K562 (cell line): ENCODE measurements around the gene WFDC8. TPM values are rescaled to one million over a fixed set of nuclear protein-coding genes. Genes with fewer than 3 reads are reported as not detected.

Experiments
- ATAC-seq: fragments of 200-7000 bp; cut with Tn5 transposase; 3 replicates; pipeline ENCODE4 v1.9.1; 2020; ENCODE audit warnings: moderate library complexity
- BruUV-seq: library from RNA; stranded (reverse); fragments of 400-500 nt; replicated peaks from 2 replicates; lab custom pipeline; 2021; lab: Mats Ljungman, UMichigan
- CTCF ChIA-PET: fragments of 300-600 bp; formaldehyde crosslinking; extraction: SDS; loops from one replicate; lab custom pipeline; 2021; ENCODE audit warnings: low intra/inter-chr PET ratio; lab: Yijun Ruan, JAX
- POLR2A ChIA-PET: fragments of 300-600, 350-650 bp; sonication (Branson Sonifier 250); formaldehyde crosslinking; extraction: SDS; loops from one replicate; lab custom pipeline; 2021; ENCODE audit warnings: antibody characterized with exemption, inconsistent platforms; lab: Yijun Ruan, JAX
- DNase-seq, 4 experiments: peaks; one replicate each; pipeline versions ENCODE4 v3.0.0 to v3.0.0-alpha.2; 2011 to 2018; ENCODE audit warnings: low spot score in 3 of 4, mixed read lengths in 3 of 4; ENCODE audit errors: extremely low read depth in 1 of 4
- FAIRE-seq: peaks from 2 replicates; lab custom pipeline; 2011; peaks lifted over from hg19 to GRCh38; lab: Jason Lieb, UNC
- H2AFZ ChIP-seq: 2 replicates; pipeline ENCODE4 v1.6.0; 2011; ENCODE audit warnings: low read depth, low read length, control low read depth, inconsistent platforms
- H3K27ac ChIP-seq: fragments of 200-600 bp; 3 replicates; pipeline ENCODE4 v1.8.0; 2011; ENCODE audit warnings: low read depth, mild to moderate bottlenecking, control low read depth, inconsistent platforms, low read length, moderate library complexity, mixed read lengths; ENCODE audit errors: extremely low read depth
- H3K27me3 ChIP-seq, 2 experiments: fragments of 300-600 bp in 1 of 2; 2 replicates in 1 of 2; 3 replicates in 1 of 2; pipeline versions ENCODE4 v1.6.0 to v1.8.0; 2011; ENCODE audit warnings: inconsistent platforms in 2 of 2, low read length in 2 of 2, mild to moderate bottlenecking in 1 of 2, mixed read lengths in 1 of 2, moderate library complexity in 1 of 2; ENCODE audit not compliant: control insufficient read depth in 2 of 2, insufficient read depth in 2 of 2
- H3K36me3 ChIP-seq: fragments of 300-600 bp; 3 replicates; pipeline ENCODE4 v1.8.0; 2011; ENCODE audit warnings: mild to moderate bottlenecking, low read length, inconsistent platforms; ENCODE audit not compliant: control insufficient read depth, insufficient read depth
- H3K4me1 ChIP-seq, 2 experiments: fragments of 200-600 bp in 1 of 2; replicated peaks in 1 of 2; 2 replicates in 1 of 2; 3 replicates in 1 of 2; pipeline versions ENCODE4 v1.5.1 to v1.8.0; 2011; ENCODE audit warnings: inconsistent platforms in 2 of 2, low read length in 2 of 2, mild to moderate bottlenecking in 1 of 2, mixed read lengths in 1 of 2, moderate library complexity in 1 of 2; ENCODE audit not compliant: control insufficient read depth in 2 of 2, insufficient read depth in 2 of 2
- H3K4me2 ChIP-seq: 2 replicates; pipeline ENCODE4 v1.6.1; 2011; ENCODE audit warnings: low read length, control low read depth, inconsistent platforms, mixed read lengths; ENCODE audit not compliant: insufficient read depth
- H3K4me3 ChIP-seq: fragments of 200-600 bp; sonication (generic), shearing (Covaris generic); 2 replicates; pipeline ENCODE4 v1.5.1; 2016; ENCODE audit warnings: control low read depth, inconsistent platforms
- H3K79me2 ChIP-seq: fragments of 200-600 bp; 3 replicates; pipeline ENCODE4 v1.8.0; 2011; ENCODE audit warnings: low read length, inconsistent platforms; ENCODE audit not compliant: control insufficient read depth, insufficient read depth
- H3K9ac ChIP-seq, 2 experiments: 2 replicates each; pipeline versions ENCODE4 v1.6.0 to v1.6.1; 2011; ENCODE audit warnings: low read depth in 2 of 2, low read length in 2 of 2, control low read depth in 1 of 2, inconsistent platforms in 1 of 2, mild to moderate bottlenecking in 1 of 2, mixed read lengths in 1 of 2; ENCODE audit not compliant: insufficient read depth in 1 of 2
- H3K9me1 ChIP-seq: one replicate; pipeline ENCODE4 v1.6.0; 2011; ENCODE audit warnings: inconsistent platforms, mild to moderate bottlenecking, low read length, moderate library complexity; ENCODE audit not compliant: control insufficient read depth, insufficient read depth
- H3K9me3 ChIP-seq: replicated peaks from 2 replicates; pipeline ENCODE4 v1.5.1; 2011; ENCODE audit warnings: low read depth, low read length, inconsistent platforms; ENCODE audit not compliant: control insufficient read depth, insufficient read depth
- H4K20me1 ChIP-seq: replicated peaks from 2 replicates; pipeline ENCODE4 v1.6.1; 2011; ENCODE audit warnings: low read length, inconsistent platforms, mixed read lengths; ENCODE audit not compliant: control insufficient read depth, insufficient read depth
- EHMT2 ChIP-seq: fragments of 450-650 bp; IDR thresholded peaks from 2 replicates; pipeline ENCODE4 v1.6.1; 2018; ENCODE audit warnings: antibody characterized with exemption
- HCFC1 ChIP-seq: IDR thresholded peaks from 2 replicates; pipeline ENCODE4 v1.6.1; 2012; ENCODE audit warnings: low read depth, low read length, improper control_type of control experiment
- IFI16 ChIP-seq: fragments of 250-450 bp; sonication (Bioruptor Pico); IDR thresholded peaks from 2 replicates; pipeline ENCODE4 v2.1.2; 2022; ENCODE audit warnings: mild to moderate bottlenecking, inconsistent platforms
- ILF3 ChIP-seq: fragments of 450-650 bp; IDR thresholded peaks from 2 replicates; pipeline ENCODE4 v1.6.1; 2018; ENCODE audit warnings: antibody characterized with exemption, mild to moderate bottlenecking, moderate library complexity, borderline replicate concordance
- MYNN ChIP-seq, 2 experiments: sonication (generic); formaldehyde crosslinking in 1 of 2; IDR thresholded peaks; 2 replicates each; pipeline versions ENCODE4 v1.5.0 to v1.6.1; 2016 to 2020; ENCODE audit warnings: antibody characterized with exemption in 1 of 2, missing genetic modification reagents in 1 of 2
- NFXL1 ChIP-seq: fragments of 450-650 bp; formaldehyde crosslinking; IDR thresholded peaks from 2 replicates; pipeline ENCODE4 v1.4.0; 2021; ENCODE audit warnings: mild to moderate bottlenecking
- POLR3A ChIP-seq: IDR thresholded peaks from 2 replicates; pipeline ENCODE4 v1.6.1; 2011; ENCODE audit warnings: borderline replicate concordance, mild to moderate bottlenecking, moderate library complexity; ENCODE audit not compliant: insufficient read length, insufficient read depth; ENCODE audit errors: extremely low read depth
- RHOXF2B ChIP-seq: fragments of 250-450 bp; sonication (Bioruptor Pico); conservative IDR thresholded peaks from 2 replicates; pipeline ENCODE4 v1.5.1; 2021
- SPI1 ChIP-seq: IDR thresholded peaks from 2 replicates; pipeline ENCODE4 v1.6.1; 2011; ENCODE audit warnings: low read depth, low read length, control low read depth, borderline replicate concordance
- TCF3 ChIP-seq: sonication (generic); formaldehyde crosslinking; IDR thresholded peaks from 2 replicates; pipeline ENCODE4 v1.4.0; 2020; ENCODE audit warnings: mild to moderate bottlenecking, missing genetic modification reagents
- WHSC1 ChIP-seq: IDR thresholded peaks from one replicate; pipeline ENCODE4 v1.6.1; 2012; ENCODE audit warnings: low read length, control low read depth, inconsistent platforms
- WGBS: fragments of 100-300 bp; shearing (Covaris generic); methylation state at CpG from one replicate; pipeline ENCODE4 v1.1.6; 2016; ENCODE audit warnings: low coverage, mixed read lengths; ENCODE audit not compliant: insufficient coverage; ENCODE audit errors: missing lambda C conversion rate; 5-methylcytosine and 5-hydroxymethylcytosine counted together
- in situ Hi-C: fragments of 300-500 bp; cut with MboI; formaldehyde crosslinking; loops from 4 replicates; pipeline ENCODE4 v1.15.0; 2018; ENCODE audit warnings: inconsistent platforms, mixed read lengths
- intact Hi-C: fragments of 100-400 bp; cut with micrococcal nuclease; formaldehyde crosslinking; loops from 2 replicates; pipeline ENCODE4 v1.14.2; 2022
- polyA plus RNA-seq, 8 experiments: library from polyadenylated mRNA; depleted of rRNA in 4 of 8; stranded (reverse) in 5 of 8; unstranded in 3 of 8; fragments of >200 nt; fragmentation: Nextera tagmentation in 2 of 8; fragmentation: Illumina TruSeq in 1 of 8; extraction: Ambion mirVana in 2 of 8; extraction: Trizol in 1 of 8; gene quantifications; 2 replicates each; pipeline versions ENCODE4 v1.2.1 to v1.2.3, GENCODE V29; 2011 to 2014; ENCODE audit warnings: inconsistent platforms in 1 of 8, missing spikeins in 1 of 8
- total RNA-seq, 7 experiments: library from RNA; depleted of rRNA in 6 of 7; stranded (reverse); fragments of >200 nt in 6 of 7; fragmentation: Illumina TruSeq in 2 of 7; extraction: Trizol in 2 of 7; gene quantifications; 2 replicates each; pipeline versions ENCODE4 v1.2.1 to v1.2.3, GENCODE V29; 2011 to 2021; ENCODE audit warnings: low replicate concordance in 1 of 7
- TF ChIP-seq, protein P1 (sequence below): IDR thresholded peaks from 3 replicates; pipeline ENCODE4 v1.6.1; 2011; ENCODE audit warnings: borderline replicate concordance, mild to moderate bottlenecking; ENCODE audit not compliant: insufficient read length, insufficient read depth
- TF ChIP-seq, protein P2 (sequence below): fragments of 150-350 bp; IDR thresholded peaks from 2 replicates; pipeline ENCODE4 v1.6.1; 2014; ENCODE audit warnings: low read depth, mild to moderate bottlenecking, low read length, borderline replicate concordance

WFDC8 gene
- total and polyA plus RNA-seq, 9 of the 15 experiments (the other 6 are each of a cell fraction or from before 2014, with no cell fraction given) = not detected

DNA sequence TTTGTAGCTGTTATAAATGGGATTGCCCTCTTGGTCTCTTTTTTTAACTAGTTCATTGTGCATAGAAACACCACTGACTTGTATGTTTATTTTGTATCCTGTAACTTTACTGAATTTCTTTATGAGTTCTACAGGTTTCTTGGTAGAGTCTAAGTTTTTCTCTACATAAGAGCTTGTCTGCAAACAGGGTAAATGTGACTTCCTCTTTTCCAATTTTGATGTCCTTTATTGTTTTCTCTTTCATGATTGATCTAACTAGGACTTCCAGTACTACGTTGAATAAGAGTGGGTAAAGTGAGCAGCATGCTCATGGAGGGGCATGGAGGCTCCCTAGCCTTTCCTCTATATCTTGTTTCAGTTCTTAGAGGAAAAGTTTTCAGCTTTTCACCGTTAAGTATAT, 47.5 kb upstream of the WFDC8 start:
- FAIRE-seq = no peak
- BruUV-seq = no TSS peak
- no peaks in the 10 kb centered on the region for H3K36me3 ChIP-seq
- H3K9me1 ChIP-seq = no peaks in the 10 kb centered on the region
- no peaks in the 10 kb centered on the region for H3K79me2 ChIP-seq
- H3K4me3 ChIP-seq = no peak overlapping the region
- 2% methylated on average over 2 of the region's 2 CpGs for WGBS
- no peak overlapping the region for H2AFZ ChIP-seq
- no peaks in the 10 kb centered on the region; the same call in 1 of the 2 replicates for H4K20me1 ChIP-seq
- DNase-seq = no peak
- no peaks in the 10 kb centered on the region for H3K9me3 ChIP-seq
- no peak overlapping the region for H3K4me2 ChIP-seq
- no peak overlapping the region for H3K9ac ChIP-seq
- CTCF ChIA-PET = no interaction called here
- intact Hi-C loops = no loop called here
- H3K27me3 ChIP-seq = no peaks in the 10 kb centered on the region
- POLR2A ChIA-PET = interaction anchor here (1.2 kb wide), 2 partner anchors 12 to 13 kb away, joined by 3 read pairs; no protein-coding TSS in a partner anchor
- in situ Hi-C loops = no loop called here
- H3K4me1 ChIP-seq = no peaks in the 10 kb centered on the region
- no peak for TF ChIP-seq ILF3
- TF ChIP-seq EHMT2 = no peak
- TF ChIP-seq SPI1 = peak; percentile 55; the same call in 1 of the 2 replicates
- no peak for TF ChIP-seq TCF3 (CRISPR knock-in tag)
- TF ChIP-seq, all 486 proteins: peak for 1
- ATAC-seq = no peak
- no peak overlapping the region for H3K27ac ChIP-seq

DNA sequence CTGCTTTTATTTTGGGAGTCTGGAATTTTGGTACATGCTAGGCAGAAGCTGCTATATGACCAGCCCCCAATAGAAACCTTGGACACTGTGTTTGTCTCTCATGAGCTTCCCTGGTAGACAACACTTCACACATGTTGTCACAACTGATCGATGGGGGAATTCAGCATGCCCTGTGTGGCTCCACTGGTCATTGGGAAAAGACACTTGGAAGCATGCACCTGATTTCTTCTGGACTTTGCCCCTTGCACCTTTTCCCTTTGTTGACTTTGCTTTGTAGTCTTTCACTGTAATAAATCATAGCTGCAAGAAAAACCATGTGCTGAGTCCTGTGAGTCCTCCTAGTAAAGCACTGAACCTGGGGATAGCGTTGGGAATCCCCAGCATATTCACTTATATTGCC, 42.5 kb upstream of the WFDC8 start:
- Histone ChIP-seq H3K27ac (no peak overlapping the region), H3K9ac (no peak overlapping the region), H3K79me2 (no peaks in the 10 kb centered on the region), H3K36me3 (no peaks in the 10 kb centered on the region), H4K20me1 (no peaks in the 10 kb centered on the region), H3K27me3 (no peaks in the 10 kb centered on the region), H3K4me3 (no peak overlapping the region), H3K9me1 (no peaks in the 10 kb centered on the region), H3K9me3 (no peaks in the 10 kb centered on the region), H3K4me1 (no peaks in the 10 kb centered on the region), H2AFZ (no peak overlapping the region), H3K4me2 (no peak overlapping the region)
- intact Hi-C loops = no loop called here
- BruUV-seq = no TSS peak
- DNase-seq (no peak), ATAC-seq (no peak), FAIRE-seq (no peak)
- WGBS = 0% methylated on average over 2 of the region's 2 CpGs
- in situ Hi-C loops = no loop called here
- CTCF ChIA-PET = no interaction called here
- POLR2A ChIA-PET = no interaction called here
- no peak for TF ChIP-seq RHOXF2B (CRISPR knock-in tag)
- no peak for TF ChIP-seq NFXL1 (CRISPR knock-in tag)
- TF ChIP-seq, protein P1, sequence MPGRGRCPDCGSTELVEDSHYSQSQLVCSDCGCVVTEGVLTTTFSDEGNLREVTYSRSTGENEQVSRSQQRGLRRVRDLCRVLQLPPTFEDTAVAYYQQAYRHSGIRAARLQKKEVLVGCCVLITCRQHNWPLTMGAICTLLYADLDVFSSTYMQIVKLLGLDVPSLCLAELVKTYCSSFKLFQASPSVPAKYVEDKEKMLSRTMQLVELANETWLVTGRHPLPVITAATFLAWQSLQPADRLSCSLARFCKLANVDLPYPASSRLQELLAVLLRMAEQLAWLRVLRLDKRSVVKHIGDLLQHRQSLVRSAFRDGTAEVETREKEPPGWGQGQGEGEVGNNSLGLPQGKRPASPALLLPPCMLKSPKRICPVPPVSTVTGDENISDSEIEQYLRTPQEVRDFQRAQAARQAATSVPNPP = no peak
- TF ChIP-seq MYNN (IDR thresholded peaks at IDR 0.05) = no peak
- no peak for TF ChIP-seq MYNN (CRISPR knock-in tag; IDR thresholded peaks at IDR 0.05)
- TF ChIP-seq, protein P2, sequence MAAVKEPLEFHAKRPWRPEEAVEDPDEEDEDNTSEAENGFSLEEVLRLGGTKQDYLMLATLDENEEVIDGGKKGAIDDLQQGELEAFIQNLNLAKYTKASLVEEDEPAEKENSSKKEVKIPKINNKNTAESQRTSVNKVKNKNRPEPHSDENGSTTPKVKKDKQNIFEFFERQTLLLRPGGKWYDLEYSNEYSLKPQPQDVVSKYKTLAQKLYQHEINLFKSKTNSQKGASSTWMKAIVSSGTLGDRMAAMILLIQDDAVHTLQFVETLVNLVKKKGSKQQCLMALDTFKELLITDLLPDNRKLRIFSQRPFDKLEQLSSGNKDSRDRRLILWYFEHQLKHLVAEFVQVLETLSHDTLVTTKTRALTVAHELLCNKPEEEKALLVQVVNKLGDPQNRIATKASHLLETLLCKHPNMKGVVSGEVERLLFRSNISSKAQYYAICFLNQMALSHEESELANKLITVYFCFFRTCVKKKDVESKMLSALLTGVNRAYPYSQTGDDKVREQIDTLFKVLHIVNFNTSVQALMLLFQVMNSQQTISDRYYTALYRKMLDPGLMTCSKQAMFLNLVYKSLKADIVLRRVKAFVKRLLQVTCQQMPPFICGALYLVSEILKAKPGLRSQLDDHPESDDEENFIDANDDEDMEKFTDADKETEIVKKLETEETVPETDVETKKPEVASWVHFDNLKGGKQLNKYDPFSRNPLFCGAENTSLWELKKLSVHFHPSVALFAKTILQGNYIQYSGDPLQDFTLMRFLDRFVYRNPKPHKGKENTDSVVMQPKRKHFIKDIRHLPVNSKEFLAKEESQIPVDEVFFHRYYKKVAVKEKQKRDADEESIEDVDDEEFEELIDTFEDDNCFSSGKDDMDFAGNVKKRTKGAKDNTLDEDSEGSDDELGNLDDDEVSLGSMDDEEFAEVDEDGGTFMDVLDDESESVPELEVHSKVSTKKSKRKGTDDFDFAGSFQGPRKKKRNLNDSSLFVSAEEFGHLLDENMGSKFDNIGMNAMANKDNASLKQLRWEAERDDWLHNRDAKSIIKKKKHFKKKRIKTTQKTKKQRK = no peak
- no peak for TF ChIP-seq WHSC1
- no peak for TF ChIP-seq IFI16 (CRISPR knock-in tag)
- TF ChIP-seq HCFC1 = no peak
- TF ChIP-seq POLR3A = no peak
